GM19099 (cell line): Measurements from ENCODE around the gene VSX2.

Source experiments
- POLR2A ChIP-seq: IDR thresholded peaks from 3 replicates; pipeline ENCODE4 v1.6.1; 2011; ENCODE audit warnings: low read depth; ENCODE audit not compliant: insufficient read length; ENCODE audit errors: extremely low read depth

The VSX2 gene

GRCh38 chr14:74242021-74242779 is 3.0 kb downstream of the VSX2 start:
- TF ChIP-seq POLR2A: no peak

GRCh38 chr14:74242780-74243042 is 3.5 kb downstream of the VSX2 start:
- no peak for TF ChIP-seq POLR2A

GRCh38 chr14:74243051-74243450 is 3.8 kb downstream of the VSX2 start:
- no peak for TF ChIP-seq POLR2A

- TF ChIP-seq POLR2A: no peak
These were observed 4.9 kb downstream of the VSX2 start for GRCh38 chr14:74244115-74244514.

GRCh38 chr14:74245292-74245691 is 6.0 kb downstream of the VSX2 start:
- TF ChIP-seq POLR2A: no peak

- no peak for TF ChIP-seq POLR2A
These were observed 7.3 kb downstream of the VSX2 start for GRCh38 chr14:74246542-74246941.

- TF ChIP-seq POLR2A: no peak
These were observed 8.8 kb downstream of the VSX2 start for GRCh38 chr14:74248017-74248416.

- no peak for TF ChIP-seq POLR2A
These were observed 10.5 kb downstream of the VSX2 start for GRCh38 chr14:74249433-74250375.

GRCh38 chr14:74255281-74255680 is 16.0 kb downstream of the VSX2 start:
- TF ChIP-seq POLR2A: no peak

- no peak for TF ChIP-seq POLR2A
These were observed 18.1 kb downstream of the VSX2 start for GRCh38 chr14:74257078-74257940.

- no peak for TF ChIP-seq POLR2A
These were observed 18.9 kb downstream of the VSX2 start for GRCh38 chr14:74257941-74258763.

GRCh38 chr14:74258764-74259035 is 19.5 kb downstream of the VSX2 start:
- TF ChIP-seq POLR2A: no peak

- TF ChIP-seq POLR2A: no peak
These were observed 20.3 kb downstream of the VSX2 start for GRCh38 chr14:74259513-74259912.

GRCh38 chr14:74260525-74261233 is 21.4 kb downstream of the VSX2 start:
- no peak for TF ChIP-seq POLR2A
